Measurements from ENCODE around the gene PKDCC.

The PKDCC gene

DNA sequence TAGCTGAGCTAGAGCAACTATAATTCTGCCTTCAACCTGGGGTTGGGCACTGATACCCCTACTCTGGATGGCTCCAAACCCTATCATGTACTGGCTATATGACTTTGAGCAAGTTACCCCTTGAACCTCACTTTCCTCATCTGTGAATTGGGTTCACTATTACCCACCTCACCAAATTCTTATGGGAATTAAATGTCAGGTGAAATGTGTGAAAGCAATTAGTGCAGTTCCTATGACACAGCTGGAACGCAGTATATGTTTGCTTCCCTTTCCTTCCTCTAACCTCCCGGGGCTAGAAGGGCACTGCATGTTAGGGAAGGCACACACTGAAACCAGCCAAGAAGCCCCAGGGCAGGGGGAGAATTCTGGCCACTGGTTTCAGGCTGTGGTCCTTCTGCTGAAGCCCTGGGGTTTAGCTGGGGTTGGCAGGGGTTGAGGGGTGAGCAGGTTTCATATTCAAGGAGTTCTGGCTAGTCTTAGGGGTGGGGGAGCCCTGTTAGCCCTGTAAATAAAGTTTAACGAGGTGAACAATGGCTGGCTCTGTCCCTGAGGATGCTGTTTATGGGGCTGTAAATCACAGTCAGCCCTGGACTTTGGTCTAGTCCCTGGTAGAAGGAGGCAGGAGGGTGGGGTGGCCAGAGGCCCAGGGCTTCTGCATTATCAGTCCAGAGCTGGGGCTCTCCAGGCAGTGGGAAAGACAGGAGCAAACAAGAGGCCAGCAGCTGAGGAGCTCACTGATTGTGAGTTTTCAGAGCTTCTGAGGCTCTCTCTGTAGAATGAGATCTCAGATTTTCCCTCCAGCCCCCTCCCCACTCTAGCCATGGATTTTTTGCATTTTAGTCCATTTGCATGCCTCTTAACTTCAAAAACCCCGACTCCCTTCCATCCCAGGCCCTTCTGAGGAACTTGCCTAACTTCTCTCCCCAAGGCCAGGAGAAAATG is 8.0 kb downstream of the PKDCC start:
- H3K4me3 ChIP-seq (ENCODE audit: low read depth, low read length): no peak overlapping the region
- TF ChIP-seq, protein P1, sequence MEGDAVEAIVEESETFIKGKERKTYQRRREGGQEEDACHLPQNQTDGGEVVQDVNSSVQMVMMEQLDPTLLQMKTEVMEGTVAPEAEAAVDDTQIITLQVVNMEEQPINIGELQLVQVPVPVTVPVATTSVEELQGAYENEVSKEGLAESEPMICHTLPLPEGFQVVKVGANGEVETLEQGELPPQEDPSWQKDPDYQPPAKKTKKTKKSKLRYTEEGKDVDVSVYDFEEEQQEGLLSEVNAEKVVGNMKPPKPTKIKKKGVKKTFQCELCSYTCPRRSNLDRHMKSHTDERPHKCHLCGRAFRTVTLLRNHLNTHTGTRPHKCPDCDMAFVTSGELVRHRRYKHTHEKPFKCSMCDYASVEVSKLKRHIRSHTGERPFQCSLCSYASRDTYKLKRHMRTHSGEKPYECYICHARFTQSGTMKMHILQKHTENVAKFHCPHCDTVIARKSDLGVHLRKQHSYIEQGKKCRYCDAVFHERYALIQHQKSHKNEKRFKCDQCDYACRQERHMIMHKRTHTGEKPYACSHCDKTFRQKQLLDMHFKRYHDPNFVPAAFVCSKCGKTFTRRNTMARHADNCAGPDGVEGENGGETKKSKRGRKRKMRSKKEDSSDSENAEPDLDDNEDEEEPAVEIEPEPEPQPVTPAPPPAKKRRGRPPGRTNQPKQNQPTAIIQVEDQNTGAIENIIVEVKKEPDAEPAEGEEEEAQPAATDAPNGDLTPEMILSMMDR (IDR thresholded peaks at IDR 0.05; ENCODE audit: low read depth, low read length): no peak

DNA sequence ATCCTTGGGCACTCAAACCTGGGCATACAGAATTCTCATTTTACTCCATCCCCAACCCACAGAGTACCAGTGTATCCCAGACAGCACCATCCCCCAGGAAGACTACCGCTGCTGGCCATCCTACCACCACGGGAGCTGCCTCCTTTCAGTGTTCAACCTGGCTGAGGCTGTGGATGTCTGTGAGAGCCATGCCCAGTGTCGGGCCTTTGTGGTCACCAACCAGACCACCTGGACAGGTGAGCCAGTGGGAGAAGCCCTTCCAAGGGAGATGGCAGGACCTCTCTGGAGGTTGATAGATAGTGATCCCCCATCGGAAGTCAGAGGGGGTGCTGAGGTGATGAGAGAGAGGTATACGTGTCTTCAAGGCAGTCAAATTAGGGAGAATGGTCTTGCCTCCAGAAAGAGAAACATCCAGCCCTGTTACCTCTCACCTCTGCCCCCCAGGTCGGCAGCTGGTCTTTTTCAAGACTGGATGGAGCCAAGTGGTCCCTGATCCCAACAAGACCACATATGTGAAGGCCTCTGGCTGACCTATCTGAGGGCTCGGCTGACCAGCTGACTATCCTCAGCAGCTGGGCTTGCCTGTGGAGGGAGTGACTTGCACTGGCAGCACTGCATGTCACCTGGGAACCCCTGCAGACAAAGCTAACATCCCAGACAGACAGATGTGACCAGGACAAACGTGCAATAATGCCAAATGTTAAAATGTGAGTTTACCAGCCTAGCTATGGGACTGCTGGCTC is 9.5 kb downstream of the PKDCC start:
- no peak overlapping the region for H3K4me3 ChIP-seq (ENCODE audit: low read depth, low read length)
- TF ChIP-seq, protein P1 (IDR thresholded peaks at IDR 0.05; ENCODE audit: low read depth, low read length): no peak

DNA sequence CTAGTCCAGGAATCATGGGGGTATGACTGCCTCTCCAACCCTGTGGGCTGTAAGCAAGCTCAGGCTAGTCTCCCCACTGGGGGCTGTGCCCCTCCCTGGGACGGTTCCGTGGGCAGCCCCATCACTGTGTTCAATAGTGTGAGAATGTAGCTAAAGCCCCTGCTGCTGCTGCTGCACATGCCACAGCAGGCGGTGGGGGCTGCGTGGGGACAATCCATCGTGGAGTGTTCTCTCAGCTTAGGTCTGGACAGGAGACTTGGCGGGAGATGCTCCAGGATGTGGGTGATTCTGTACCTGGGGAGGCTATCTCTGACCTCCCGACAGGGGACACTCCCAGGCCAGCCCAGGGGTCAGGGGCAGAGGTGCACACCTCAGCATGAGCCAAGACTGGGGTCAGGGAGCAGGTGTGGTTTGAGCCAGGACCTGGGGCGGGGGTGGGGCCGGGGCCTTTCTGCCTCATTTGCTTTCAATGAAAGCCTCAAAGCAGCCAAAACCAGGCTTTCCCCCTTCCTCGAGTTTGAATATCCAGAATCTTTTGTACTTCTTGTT is 10.2 kb downstream of the PKDCC start:
- TF ChIP-seq, protein P1 (IDR thresholded peaks at IDR 0.05; ENCODE audit: low read depth, low read length): no peak
- no peak overlapping the region for H3K4me3 ChIP-seq (ENCODE audit: low read depth, low read length)

DNA sequence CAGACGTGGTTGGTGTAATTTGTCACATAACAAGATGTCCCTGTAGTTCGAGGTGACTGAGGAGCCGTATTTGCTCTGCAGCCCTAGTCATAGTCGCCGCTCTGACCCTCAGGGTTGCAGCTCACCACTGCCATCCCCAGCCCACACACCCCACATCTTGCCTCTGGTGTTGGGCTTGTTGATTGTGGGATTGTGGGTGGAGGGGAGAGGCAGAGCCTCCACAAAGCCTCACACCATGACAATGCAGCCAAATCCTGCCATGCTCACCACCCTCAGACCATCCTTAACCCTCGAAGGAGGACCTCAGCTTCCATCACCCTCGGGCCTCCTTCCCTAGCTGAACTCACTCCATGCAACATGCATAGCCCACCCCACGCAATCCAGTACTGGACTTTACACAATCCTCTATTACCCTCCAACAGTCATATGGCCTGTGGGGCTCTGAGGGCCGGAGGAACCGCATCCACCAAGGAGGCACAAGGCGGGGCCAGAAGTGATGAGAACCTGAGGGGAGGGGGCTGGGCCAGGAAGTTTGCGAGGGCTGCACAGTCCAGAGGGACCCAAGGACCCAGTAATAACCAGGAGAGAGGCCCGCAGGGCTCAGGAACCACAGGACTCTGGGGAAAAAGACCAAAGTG is 11.6 kb downstream of the PKDCC start:
- TF ChIP-seq, protein P1 (IDR thresholded peaks at IDR 0.05; ENCODE audit: low read depth, low read length): no peak
- H3K4me3 ChIP-seq (ENCODE audit: low read depth, low read length): no peak overlapping the region

DNA sequence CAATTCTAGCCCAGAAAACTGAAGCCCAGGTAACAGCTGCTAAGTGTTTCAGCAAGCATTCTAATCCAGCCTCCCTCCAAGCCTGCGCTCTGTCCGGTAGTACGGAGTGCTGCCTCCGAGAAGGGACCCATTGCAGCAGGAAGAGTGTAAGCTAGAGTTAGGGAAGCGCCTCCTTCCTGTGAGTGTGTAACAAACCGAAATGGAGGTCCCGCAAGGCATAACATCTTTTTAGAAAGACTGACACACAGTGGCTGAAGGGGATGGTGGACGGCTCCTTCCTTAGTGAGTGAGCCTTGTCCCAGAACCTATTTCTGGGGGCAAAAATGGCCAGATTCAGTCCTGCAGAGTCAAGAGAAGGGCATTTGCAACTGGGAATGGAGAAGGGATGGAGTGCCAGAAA is 12.2 kb downstream of the PKDCC start:
- H3K4me3 ChIP-seq (ENCODE audit: low read depth, low read length): no peak overlapping the region
- TF ChIP-seq, protein P1 (IDR thresholded peaks at IDR 0.05; ENCODE audit: low read depth, low read length): no peak

DNA sequence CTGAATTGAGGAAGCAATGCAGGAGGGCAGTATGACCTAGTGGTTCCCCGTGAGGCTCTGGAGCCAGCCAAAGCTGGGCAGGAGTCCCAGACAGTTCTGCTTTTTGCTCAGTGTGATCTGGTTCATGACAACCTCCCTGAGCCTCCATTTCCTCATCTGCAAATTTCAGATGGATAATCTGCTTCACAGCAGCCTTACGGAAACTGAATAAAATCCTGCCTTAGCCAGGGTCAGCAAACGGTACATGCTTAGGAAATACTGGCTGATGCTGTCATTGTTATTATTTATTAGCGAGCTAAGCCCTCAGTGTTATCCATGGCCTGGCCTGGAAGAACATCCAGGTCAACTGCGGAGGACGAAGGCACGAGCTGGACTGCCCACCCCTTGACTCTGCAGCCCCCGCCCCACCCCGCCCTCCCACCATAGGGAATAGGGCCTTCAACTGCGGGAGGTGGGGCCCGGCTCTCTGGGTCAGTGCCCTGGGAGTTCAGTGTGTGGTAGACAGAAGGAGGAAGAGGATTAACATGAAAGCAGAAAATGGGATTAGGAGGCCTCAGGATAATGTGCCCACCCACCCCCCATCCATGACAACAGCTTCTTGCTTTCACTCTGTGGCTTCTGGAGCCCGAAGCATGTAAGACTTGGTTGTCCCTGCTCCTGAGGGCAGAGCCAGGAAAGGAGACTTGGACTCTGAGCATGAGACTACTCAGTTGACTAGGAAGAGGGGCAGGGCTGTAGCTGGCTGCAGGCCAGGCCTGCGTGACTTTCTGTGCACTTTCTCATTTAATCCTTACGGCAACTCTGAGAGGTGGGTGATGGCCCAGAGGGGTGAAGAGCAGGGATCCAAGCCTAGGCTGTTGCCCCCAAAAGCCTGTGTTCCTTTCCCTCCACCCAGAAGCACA is 13.1 kb downstream of the PKDCC start:
- H3K4me3 ChIP-seq (ENCODE audit: low read depth, low read length): no peak overlapping the region
- TF ChIP-seq, protein P1 (IDR thresholded peaks at IDR 0.05; ENCODE audit: low read depth, low read length): no peak
